Fibroblast of the conjunctiva (primary cell): Measurements from ENCODE around the gene FARSB.

Experiments
- DNase-seq: peaks from one replicate; pipeline ENCODE4 v3.0.0-alpha.2; 2010; ENCODE audit warnings: low read depth

FARSB gene

DNA sequence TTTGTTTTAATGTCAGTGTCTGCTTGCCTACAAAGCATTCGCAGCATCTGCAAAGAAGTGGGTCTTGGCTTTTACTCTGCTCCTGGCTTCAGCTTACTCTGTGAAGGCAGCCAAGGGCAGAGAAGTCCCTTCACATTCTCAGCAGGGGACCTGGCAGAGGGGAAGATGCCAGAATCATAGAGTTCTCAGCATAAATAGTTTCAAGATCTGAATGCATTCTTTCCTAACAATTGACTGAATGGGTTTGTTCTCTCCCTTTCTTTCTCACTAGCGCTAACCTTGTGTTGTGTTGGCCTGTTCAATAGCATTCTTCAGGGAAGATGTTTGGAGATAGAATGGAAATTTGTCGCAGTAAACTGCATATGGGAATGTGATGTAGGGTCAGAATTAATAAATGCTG is 106.9 kb downstream of the FARSB start:
- peak; percentile 6 for DNase-seq

GRCh38 chr2:222547083-222547482 is 108.8 kb downstream of the FARSB start:
- DNase-seq = no peak

GRCh38 chr2:222545823-222546795 is 109.8 kb downstream of the FARSB start:
- DNase-seq = no peak

GRCh38 chr2:222544661-222545060 is 111.2 kb downstream of the FARSB start:
- DNase-seq = no peak

DNA sequence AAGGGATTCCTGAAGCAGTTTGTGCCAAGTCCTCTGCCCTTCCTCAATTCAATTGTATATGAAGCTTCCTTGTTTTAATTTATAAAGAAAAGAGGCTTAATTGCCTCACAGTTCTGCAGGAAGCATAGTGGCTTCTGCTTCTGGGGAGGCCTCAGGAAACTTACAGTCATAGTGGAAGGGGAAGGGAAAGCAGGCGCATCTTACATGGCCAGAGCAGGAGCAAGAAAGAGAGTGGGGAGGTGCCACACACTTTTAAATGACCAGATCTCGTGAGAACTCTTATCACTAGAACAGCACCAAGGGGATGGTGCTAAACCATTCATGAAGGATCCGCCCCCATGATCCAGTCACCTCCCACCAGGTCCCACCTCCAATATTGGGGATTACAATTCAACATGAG is 117.4 kb downstream of the FARSB start:
- no peak for DNase-seq

DNA sequence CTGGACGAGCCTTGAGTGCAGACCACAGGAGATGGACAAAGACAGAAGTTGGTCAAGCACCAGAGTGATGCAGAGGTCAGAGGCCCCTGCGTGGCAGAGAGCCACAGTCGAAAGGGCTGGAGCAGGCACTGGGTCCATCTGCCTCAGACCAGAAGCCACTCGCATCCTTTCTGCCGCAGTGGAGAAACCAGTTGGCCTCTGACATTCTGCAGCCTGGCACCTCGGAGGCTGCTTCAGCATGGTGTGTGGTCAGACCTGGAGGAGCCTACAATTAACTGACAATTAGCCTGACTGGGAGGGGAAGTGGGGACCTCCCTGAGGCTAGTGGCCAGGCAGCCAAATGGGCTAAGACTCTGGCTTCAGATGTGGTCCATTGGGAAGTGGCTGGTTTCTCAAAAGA is 120.4 kb downstream of the FARSB start:
- no peak for DNase-seq

DNA sequence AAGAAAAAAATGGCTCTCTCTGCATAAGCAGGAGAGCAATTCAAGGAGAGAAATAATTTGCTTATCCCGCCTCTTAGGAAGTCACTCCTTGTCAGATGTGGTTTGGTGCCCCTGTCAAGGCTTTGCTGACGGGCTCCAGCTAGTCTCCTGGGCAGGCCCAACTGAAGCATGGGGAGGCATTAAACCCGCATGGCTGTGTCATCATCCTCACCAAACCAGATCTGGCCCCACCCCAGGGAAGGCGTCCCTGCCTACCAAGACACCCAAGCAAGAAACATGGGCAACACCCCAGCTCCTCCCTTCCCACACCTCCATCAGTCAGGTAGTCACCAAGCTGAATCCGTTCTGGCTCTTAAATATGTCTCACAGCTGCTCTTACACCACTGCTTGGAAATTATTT is 123.6 kb downstream of the FARSB start:
- no peak for DNase-seq

DNA sequence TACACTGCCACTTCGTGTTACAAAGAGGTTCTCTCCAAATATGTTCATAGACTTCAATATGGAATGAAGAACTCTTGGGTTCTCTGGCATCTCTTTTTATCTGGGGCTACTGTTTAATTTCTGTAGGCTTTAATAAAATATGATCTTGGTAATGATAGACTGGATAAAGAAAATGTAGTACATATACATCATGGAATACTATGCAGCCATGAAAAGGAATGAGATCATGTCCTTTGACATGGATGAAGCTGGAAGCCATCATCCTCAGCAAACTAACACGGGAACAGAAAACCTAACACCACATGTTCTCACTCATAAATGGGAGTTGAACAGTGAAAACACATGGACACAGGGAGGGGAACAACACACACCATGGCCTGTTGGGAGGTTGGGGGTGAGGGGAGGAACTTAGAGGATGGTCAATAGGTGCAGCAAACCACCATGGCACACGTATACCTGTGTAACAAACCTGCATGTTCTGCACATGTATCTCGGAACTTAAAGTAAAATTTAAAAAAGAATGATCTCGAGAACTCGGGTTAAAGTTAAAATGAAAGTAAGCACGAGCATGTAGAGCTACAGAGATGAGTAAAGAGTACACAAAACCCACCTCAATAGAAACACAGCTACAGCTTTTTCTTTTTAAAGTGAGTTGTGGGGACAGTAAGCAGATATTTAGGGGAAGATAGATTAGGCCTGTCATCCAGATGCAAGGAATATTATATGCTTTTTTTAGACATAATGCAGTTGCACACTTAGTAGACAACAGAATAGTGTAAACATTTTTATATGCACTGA is 129.2 kb downstream of the FARSB start:
- DNase-seq = no peak

DNA sequence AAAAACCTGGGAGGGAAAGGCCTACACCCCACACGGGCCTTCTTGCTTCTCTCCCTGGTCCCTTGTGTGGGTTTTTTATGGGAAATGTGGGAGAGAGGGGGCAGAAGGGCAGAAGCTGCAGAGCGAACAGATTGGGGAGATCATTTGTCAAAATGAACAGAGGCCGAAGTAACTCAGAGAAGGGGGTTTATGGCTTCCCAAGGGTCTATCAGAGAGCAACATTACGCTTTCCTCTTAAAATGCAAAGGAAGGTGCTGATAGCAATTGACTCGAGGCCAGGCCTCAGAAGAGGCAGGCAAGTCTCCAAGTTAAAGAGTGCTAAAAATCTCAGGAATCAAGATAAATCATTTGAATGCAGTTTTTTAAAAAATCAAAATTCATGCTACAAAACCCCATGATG is 130.1 kb downstream of the FARSB start:
- DNase-seq = no peak

- no peak for DNase-seq
Measured at GRCh38 chr2:222523783-222524544, 131.9 kb downstream of the FARSB start.

- no peak for DNase-seq
Measured at GRCh38 chr2:222522082-222522481, 133.8 kb downstream of the FARSB start.

DNA sequence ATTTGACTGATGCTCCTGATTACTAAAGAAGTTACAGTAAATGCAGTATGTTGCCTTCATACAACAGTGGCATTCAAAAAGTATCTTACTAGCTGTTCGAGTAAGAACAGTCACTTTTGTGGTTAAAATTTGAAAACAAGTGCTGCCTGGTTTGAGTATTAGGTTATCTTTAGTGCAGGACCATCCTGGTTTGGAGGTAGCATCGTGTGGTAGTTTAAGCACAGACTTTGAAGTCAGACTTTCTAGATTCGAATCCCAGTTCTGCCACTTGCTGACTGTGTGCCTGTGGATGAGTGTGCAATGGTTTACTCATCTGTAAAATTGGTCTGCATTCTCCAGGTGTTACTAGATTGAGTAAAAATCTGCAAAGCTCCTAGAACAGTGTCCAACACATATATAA is 134.8 kb downstream of the FARSB start:
- DNase-seq = no peak
